GM04503 (cell line): Measurements from ENCODE around the gene ZCCHC3.
"Not testable (repeated sequence)": the region's sequence is repeated elsewhere in the genome, so short reads cannot be mapped to it uniquely, and the experiment has no call there.

Experiments
- DNase-seq: peaks from one replicate; pipeline ENCODE4 v3.0.0-alpha.2; 2012; ENCODE audit warnings: low read depth

The ZCCHC3 gene

DNA sequence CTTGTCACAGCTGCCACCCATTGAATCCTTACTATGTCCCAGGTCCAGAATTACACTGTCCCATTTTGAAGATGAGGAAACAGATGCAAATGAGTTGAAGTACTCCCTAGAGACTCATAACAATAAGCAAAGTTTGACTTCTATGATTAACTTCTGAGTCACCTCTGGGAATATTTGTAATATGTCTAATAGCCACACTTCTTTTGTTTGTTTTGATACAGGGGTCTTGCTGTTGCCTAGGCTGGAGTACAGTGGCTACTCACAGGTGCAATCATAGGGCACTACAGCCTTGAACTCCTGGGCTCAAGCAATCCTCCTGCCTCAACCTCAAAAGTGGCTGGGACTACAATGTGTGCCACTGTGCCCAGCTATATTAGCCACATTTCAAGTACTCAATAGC, 16.6 kb downstream of the ZCCHC3 start:
- no peak for DNase-seq

DNA sequence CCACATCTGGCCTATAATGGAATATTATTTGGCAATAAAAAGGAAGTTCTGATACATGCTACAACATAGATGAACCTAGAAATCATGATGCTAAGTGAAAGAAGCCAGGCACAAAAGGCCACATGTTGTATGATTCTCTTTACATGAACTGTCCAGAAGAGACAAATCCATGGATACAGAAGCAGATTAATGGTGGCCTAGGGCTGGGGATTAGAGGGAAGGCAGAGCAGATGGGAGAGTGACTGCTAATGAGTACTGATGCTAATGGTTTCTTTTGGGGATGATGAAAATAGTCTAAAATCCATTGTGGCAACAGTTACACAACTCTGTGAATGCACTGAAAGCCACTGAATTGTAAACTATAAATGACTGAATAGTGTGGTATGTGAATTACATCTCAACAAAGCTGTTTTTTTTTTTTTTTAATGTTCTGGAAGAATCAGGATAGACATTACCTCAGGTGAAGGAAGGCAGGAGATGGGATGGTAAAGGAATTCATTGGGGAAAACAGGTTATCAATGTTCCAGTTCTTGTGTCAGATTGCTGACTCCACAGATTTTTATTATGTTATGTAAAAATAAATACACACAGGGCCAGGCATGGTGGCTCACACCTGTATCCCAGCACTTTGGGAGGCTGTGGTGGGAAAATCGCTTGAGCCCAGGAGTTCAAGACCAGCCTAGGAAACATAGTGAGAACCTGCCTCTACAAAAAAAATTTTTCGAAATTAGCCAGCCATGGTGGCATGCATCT, 19.1 kb downstream of the ZCCHC3 start:
- DNase-seq, result peak; percentile 72

DNA sequence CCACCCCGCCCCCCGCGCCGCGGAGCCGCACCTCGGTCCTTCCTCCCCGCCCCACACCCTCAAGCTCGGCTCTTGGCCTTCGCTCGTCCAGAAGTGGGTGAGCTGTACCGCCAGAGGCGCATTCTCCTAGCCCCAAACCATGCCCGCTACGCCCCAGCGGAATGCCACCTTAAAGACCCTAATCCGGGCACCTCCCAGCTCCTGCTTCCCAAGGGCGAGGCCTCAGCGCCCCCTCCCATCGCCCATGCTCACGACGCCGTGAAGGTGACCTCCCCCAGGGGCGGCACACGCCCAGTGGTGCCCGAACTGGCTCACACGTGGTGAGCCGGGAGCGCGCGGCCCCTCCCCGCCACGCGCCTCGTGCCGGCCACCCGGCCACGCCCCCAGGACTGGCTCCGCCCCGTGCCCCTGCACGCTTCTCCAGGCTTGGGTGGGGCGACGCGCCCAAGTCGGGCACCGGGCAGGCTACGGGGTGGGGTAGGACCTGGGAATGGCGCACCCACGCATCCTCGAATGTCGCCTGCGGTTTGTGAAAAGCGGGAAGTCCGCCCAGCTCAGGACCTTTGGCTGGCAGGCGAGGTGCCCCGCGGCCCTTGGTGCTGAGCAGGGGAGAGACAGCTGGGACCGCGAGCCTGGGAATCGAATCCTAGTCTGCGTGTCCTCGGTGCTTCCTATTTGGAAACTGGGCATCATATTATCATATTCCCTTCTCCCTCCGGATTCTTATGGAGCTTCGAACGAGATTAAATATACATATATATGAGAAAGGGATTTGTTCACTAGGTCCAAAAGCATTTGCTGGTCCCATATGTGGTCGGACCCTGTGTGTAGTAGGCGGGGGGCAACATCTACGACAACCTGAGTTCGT, 27.0 kb downstream of the ZCCHC3 start:
- no peak for DNase-seq

DNA sequence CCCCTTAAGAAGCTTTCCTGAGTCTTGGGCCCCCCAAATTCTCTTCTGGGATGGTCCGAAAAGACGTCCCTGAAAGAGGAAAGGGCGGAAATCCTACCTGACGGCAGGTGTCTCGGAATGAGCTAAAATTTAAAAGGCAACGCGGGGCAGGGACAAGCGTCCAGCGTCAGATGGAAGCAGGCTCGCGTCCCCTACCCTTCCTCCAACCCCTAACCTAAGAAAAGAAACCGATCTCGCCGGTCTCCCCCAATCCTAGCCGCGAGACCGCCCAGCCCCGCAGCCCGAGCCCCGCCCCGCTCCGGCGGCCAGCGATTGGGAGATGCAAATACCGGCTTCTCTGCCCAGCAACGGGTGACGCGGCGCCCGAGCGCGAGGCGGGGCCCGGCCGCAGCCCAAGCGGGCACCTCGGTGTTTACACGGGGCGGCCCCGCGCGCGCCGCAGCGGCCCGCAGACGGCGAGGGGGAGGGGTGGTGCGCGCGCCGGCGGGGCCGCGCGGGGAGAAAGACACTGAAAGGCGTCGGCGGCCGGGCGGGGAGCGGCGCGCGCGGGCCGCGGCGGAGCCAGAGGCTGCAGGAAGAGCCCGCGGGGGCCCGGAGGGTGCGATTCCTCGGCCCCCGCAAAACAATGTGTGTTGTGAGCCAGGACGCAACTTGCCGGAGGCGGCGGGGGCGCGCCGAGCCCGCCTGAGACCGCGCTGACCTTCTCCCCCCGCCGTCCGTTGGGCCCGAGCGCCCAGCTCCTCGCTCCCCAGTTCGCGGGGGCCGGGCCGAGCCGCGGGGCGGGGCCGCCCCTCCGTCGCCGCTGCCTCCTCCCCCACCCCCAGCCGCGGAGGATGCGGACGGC, 27.9 kb downstream of the ZCCHC3 start, which contains the start of gene SOX12:
Gene SOX12, plus strand, starts transcription at position 508 of the 844 bp plus-strand sequence. CDS start 373 bp downstream, outside the sequence.
- no peak for DNase-seq

DNA sequence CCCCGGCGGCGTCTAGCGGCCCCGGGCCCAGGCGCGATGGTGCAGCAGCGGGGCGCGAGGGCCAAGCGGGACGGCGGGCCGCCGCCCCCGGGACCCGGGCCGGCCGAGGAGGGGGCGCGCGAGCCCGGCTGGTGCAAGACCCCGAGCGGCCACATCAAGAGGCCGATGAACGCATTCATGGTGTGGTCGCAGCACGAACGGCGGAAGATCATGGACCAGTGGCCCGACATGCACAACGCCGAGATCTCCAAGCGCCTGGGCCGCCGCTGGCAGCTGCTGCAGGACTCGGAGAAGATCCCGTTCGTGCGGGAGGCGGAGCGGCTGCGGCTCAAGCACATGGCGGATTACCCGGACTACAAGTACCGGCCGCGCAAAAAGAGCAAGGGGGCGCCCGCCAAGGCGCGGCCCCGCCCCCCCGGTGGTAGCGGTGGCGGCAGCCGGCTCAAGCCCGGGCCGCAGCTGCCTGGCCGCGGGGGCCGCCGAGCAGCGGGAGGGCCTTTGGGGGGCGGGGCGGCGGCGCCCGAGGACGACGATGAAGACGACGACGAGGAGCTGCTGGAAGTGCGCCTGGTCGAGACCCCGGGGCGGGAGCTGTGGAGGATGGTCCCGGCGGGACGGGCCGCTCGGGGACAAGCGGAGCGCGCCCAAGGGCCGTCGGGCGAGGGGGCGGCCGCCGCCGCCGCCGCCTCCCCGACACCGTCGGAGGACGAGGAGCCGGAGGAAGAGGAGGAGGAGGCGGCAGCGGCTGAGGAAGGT, 28.7 kb downstream of the ZCCHC3 start:
- DNase-seq, result no peak

DNA sequence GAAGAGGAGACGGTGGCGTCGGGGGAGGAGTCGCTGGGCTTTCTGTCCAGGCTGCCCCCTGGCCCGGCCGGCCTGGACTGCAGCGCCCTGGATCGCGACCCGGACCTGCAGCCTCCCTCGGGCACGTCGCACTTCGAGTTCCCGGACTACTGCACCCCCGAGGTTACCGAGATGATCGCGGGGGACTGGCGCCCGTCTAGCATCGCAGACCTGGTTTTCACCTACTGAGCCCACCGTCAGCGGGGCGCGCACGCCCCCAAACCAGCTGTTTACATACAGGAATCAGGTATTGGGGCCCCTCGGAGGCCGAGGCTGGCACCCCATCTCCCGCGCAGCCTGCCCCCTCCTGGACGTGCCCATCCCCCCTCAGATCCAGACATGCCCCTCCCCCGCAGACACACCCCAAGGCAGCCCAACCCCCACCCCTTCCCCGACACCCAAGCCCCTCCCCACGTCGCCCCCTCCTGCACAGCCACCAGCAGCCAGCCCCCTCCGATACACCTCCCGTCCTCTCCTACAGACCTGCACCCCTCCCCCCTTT, 29.3 kb downstream of the ZCCHC3 start:
- no peak for DNase-seq

DNA sequence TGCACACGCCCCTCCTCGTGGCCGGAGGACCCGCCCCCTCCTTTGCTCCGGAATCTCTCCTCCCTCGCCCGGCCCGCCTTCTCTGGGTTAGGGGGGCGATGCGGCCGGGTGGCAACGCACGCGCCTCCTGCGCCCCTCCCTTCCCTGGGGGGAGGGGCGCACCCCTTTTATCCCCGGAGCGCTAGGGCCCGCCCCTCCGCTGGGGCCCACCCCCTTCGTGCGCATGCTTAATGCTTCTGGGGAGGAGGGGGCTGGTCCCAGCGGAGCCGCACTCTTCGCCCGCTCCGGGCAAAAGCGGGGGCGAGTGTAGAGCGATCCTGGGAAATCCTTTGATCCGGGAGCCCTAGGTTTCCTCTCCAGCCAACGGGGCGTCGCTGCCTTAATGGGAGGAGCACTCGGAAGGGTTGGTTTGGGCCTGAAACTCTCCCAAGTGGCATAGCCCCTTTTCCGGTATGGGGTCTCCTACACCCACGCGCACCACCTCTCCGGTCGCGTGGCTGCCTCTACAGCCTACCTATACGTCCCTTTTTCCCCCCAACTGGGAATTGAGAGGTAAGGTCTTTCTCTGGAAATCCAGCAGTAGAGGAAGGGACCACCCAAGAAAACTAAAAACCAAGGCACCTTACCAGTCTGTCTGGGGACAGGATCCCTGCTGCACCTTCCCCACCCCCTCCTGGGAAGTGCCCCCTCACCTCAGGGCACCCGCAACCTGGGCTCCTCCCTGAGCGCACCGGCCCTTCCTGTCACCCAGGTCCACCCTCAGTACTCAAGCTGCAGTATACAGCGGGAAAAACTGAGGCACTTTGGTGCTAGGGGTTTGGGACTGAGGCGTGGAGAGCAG, 30.0 kb downstream of the ZCCHC3 start:
- DNase-seq, result peak; percentile 56

GRCh38 chr20:328027-328974, 30.9 kb downstream of the ZCCHC3 start:
- DNase-seq, result no peak

DNA sequence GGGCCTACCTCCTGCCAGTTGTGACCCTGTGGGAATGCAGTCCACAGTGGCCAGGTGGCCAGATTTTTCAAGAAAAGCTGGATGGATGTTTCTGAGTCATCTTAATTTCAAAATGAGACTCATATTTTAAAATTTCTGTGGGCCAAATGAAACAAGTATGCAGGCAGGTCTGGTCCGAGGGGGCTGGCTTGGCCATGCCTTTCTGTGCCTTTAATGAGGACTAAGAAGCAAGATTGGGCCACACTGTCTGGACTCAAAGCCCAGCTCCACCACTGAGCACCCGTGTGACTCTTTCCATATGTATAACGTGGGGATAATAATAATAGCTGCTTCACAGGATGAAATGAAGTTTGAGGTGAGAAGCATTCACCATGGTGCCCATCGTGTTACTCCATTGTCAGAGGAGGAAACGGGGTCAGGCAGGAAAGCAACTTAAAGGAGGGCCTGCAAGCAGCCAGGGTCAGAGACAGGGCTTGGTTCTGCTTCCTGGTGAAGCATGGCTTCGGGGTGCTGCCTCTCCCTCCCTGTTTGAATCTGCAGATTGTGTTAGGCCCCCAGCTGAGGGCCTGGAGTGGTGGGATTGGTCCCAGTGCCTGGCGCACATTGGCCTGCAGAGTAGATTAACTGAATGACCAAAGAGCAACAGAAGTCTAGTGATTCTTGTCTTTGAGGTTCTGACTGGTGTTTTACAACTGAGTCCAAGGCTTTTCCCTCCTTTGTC, 31.8 kb downstream of the ZCCHC3 start:
- DNase-seq, result no peak

DNA sequence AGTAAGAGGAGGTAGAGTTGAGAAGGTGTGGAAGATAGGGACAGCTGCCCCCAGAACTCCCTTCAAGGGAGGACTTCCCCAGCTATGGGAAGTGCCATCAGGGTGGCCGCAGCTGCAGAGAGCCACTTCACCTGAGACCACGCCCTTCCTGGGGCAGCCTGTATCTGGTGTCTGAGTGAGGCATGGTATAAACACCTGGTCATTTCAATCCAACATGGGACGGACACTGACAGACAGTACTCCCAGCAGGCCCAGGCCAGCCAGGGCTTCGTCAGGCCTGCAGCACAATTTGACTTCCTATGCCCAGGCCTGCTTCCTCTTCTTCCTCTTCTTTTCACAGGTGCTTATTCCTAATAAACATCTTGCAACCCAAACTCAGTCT, 32.5 kb downstream of the ZCCHC3 start:
- DNase-seq, result no peak

- no peak for DNase-seq
Observed at GRCh38 chr20:330233-331149, 33.1 kb downstream of the ZCCHC3 start.

GRCh38 chr20:334578-334977, 37.2 kb downstream of the ZCCHC3 start:
- no peak for DNase-seq

DNA sequence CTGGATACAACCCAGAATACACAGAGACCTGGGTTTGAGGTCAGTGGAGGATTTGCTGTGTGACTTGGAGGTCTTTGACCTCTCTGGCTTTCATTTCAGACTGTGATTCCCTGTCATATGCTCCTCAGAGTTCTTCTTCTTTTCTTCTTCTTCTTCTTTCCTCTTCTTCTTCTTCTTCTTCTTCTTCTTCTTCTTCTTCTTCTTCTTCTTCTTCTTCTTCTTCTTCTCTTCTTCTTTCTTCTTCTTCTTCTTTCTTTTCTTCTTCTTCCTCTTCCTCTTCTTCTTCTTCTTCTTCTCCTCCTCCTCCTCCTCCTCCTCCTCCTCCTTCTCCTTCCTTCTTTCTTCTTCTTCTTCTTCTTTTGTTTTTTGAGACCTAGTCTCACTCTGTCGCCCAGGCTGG, 38.7 kb downstream of the ZCCHC3 start:
- DNase-seq, result not testable (repeated sequence)

DNA sequence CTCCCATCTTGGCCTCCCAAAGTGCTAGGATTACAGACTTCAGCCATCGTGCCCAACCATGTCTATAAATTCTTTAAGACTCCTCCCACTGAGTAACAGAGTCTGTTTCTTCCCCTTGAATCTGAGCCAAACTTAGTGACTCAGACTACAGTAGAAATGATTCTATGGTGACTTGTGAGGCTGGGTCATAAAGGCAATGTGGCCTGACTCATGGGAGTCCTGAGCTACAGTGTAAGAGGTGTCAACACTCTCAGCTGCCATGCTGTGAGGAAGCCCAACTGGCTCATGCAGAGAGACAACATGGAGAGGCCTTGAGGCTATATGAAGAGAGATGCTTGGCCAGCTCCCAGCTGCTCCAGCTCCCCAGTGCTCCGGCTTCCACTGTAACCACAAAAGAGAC, 44.3 kb downstream of the ZCCHC3 start:
- DNase-seq, result no peak

DNA sequence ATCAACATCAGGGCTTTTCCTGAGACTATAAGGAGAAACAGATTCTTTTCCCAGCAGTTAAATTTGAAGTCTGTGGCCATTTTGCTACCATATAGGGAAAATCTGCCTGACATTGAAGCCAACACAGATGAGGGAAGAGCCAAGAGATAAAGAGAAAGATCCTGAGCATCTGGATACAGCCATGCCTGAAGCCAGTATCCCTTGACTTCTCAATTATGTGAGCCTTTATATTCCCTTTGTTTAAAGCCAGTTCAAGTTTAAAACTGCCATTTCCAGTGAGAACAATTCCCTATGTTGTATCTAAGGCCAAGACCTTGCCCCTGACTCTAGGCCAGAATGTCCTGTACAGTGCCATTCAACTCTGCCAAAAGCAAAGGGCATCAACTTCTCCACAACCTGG, 45.7 kb downstream of the ZCCHC3 start:
- DNase-seq, result no peak

DNA sequence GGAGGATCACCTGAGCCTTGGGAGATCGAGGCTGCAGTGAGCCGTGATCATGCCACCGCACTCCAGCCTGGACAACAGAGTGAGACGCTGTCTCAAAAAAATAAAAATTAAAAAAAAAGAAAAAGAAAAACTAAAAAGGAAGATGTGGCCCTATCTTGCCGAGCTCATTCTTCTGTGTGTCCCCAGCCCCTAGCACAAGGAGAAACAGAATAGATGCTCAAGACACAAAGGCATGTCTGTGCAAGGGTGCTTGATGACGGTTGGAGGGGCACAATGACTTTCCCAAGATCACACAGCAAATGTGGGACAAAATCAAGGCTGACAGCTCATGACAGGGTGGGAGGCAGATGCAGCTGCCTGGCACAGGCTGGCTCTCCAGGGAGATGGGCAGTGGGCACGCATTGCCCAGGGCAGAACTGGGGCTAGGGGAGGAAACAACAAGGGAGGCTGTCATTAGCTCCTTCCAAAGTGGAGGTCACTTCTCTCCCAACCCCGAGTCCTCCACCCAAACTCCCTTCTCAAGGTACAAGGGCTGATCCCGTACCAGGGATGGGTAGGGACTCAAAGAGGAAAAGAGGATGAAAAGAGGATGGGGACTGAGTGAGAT, 48.8 kb downstream of the ZCCHC3 start:
- DNase-seq, result no peak
